Measurements from ENCODE around the gene ABO. TPM values are rescaled to one million over a fixed set of nuclear protein-coding genes. Genes with fewer than 3 reads are reported as not detected.
"Not testable (repeated sequence)": the region's sequence is repeated elsewhere in the genome, so short reads cannot be mapped to it uniquely, and the experiment has no call there.

Gene ABO
- total RNA-seq, 6 donors from 2014 or later: 7.6 to 84.9 (median 35.4) TPM

- Histone ChIP-seq H3K27me3 (no peaks in the 10 kb centered on the region), H3K4me1 (no peaks in the 10 kb centered on the region), H3K4me3 (no peak overlapping the region), H3K27ac (no peak overlapping the region), H3K9me3 (peaks cover 0 to 8% (median 6%) of the 10 kb centered on the region in 4 donors), H3K36me3 (no peaks in the 10 kb centered on the region)
- DNase-seq (no peak), ATAC-seq (ENCODE audit: low FRiP score in 2 of 2) (no peak)
- TF ChIP-seq POLR2A (IDR thresholded peaks at IDR 0.05): no peak
- TF ChIP-seq EP300 (IDR thresholded peaks at IDR 0.05): no peak
- TF ChIP-seq CTCF (IDR thresholded peaks at IDR 0.05): no peak
- no peak for TF ChIP-seq POLR2AphosphoS5 (IDR thresholded peaks at IDR 0.05)
- 89 to 92% methylated on average over 2 of the region's 2 CpGs for WGBS, 2 donors
Observed at GRCh38 chr9:133290751-133291302, 15.8 kb upstream of the ABO start.

DNA sequence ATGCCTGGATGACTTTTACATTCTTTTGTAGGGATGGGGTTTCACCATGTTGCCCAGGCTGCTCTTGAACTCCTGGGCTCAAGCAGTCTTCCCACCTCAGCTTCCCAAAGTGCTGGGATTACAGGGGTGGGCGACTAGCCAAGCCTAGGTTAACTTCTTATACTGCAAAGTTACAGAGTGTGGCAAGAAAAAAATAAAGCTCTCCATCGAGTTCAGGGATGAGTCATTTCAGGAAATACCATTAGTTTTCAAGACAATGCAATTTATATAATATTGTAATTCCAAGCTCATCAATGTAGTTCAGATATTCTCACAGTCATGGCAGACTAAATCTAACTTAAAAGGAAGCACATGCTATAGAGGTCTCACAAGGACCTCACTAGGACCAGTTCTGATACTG, 11.5 kb upstream of the ABO start:
- H3K27me3 ChIP-seq: no peaks in the 10 kb centered on the region
- 43 to 63% methylated on average over 2 of the region's 2 CpGs for WGBS, 2 donors
- H3K27ac ChIP-seq: no peak overlapping the region
- DNase-seq (no peak), ATAC-seq (ENCODE audit: low FRiP score in 2 of 2) (no peak)
- H3K36me3 ChIP-seq: no peaks in the 10 kb centered on the region
- H3K9me3 ChIP-seq: peaks cover 0 to 8% (median 6%) of the 10 kb centered on the region in 4 donors
- H3K4me1 ChIP-seq: no peaks in the 10 kb centered on the region
- no peak overlapping the region for H3K4me3 ChIP-seq
- TF ChIP-seq EP300 (IDR thresholded peaks at IDR 0.05): no peak
- TF ChIP-seq POLR2A (IDR thresholded peaks at IDR 0.05): no peak
- no peak for TF ChIP-seq POLR2AphosphoS5 (IDR thresholded peaks at IDR 0.05)
- TF ChIP-seq CTCF (IDR thresholded peaks at IDR 0.05): no peak

DNA sequence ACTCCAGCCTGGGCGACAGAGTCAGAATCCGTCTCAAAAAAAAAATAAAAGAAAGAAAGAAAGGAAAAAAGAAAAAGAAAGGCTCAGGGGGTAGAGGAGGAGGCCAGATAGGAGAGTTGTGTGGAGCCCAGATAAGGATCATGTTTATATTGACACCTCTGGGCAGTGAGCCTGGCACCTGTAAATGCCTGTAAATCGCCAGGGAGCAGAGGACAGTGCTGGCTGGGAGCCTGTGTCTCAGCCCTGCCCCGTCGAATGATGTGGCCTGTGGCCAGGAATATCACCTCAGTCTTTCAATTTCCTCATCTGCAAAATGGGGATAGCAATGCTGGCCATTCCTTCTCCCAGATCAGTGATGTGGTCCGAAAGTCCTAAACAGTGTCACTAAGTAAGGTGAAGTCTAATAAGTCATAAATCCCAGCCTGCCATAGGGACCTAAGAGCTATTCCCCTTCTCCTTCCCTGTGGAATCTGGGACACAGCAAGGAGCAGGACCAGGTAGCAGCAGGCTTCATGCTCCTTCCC, 10.3 kb upstream of the ABO start:
- no peak for DNase-seq
- Histone ChIP-seq H3K9me3 (no peaks in the 10 kb centered on the region), H3K27ac (no peak overlapping the region), H3K4me1 (no peaks in the 10 kb centered on the region), H3K36me3 (no peaks in the 10 kb centered on the region), H3K4me3 (no peak overlapping the region), H3K27me3 (no peaks in the 10 kb centered on the region)
- peak in 1 of 2 donors; percentile 30 for ATAC-seq (ENCODE audit: low FRiP score in 2 of 2)
- TF ChIP-seq CTCF (IDR thresholded peaks at IDR 0.05) (no peak), EP300 (IDR thresholded peaks at IDR 0.05) (no peak), POLR2AphosphoS5 (IDR thresholded peaks at IDR 0.05) (no peak), POLR2A (IDR thresholded peaks at IDR 0.05) (no peak)
- WGBS, 2 donors: 69 to 73% methylated on average over 6 of the region's 6 CpGs

- H3K27me3 ChIP-seq: no peaks in the 10 kb centered on the region
- no peak for DNase-seq
- TF ChIP-seq POLR2A (IDR thresholded peaks at IDR 0.05): no peak
- TF ChIP-seq POLR2AphosphoS5 (IDR thresholded peaks at IDR 0.05): no peak
- TF ChIP-seq CTCF (IDR thresholded peaks at IDR 0.05): no peak
- TF ChIP-seq EP300 (IDR thresholded peaks at IDR 0.05): no peak
- H3K9me3 ChIP-seq: no peaks in the 10 kb centered on the region
- no peak for ATAC-seq (ENCODE audit: low FRiP score in 2 of 2)
- no peak overlapping the region for H3K27ac ChIP-seq
- no peaks in the 10 kb centered on the region for H3K36me3 ChIP-seq
- 93 to 95% methylated on average over 8 of the region's 8 CpGs for whole genome bisulfite sequencing, 2 donors
- H3K4me1 ChIP-seq: no peaks in the 10 kb centered on the region
- H3K4me3 ChIP-seq: no peak overlapping the region
Observed at GRCh38 chr9:133284362-133284761, 9.4 kb upstream of the ABO start.

GRCh38 chr9:133283255-133284032, 8.4 kb upstream of the ABO start:
- DNase-seq; ATAC-seq (ENCODE audit: low FRiP score in 2 of 2); H3K27ac ChIP-seq; H3K36me3 ChIP-seq; H3K4me1 ChIP-seq; H3K27me3 ChIP-seq; H3K4me3 ChIP-seq; H3K9me3 ChIP-seq: not testable (repeated sequence)
- WGBS, 2 donors: 78 to 88% methylated on average over 16 of the region's 16 CpGs
